Activated naive CD4-positive, alpha-beta T cell treated with anti-CD3 and anti-CD28 coated beads, Interleukin-2, amount 50 U/mL, for 72 hours (primary cell): ENCODE results near the gene TMEM255B. TPM values are rescaled to one million over a fixed set of nuclear protein-coding genes. Genes with fewer than 3 reads are reported as not detected.

ENCODE experiments used
- ATAC-seq, 2 donors: fragments of 150-1000 bp; cut with Tn5 transposase; 2 replicates each; pipeline ENCODE4 v1.10.0; 2021; ENCODE audit warnings: mild to moderate bottlenecking in 2 of 2, moderate library complexity in 2 of 2
- DNase-seq, 2 donors: peaks; one replicate each; pipeline ENCODE4 v3.0.0; 2021 to 2022; ENCODE audit warnings: low spot score in 2 of 2
- H3K27ac Mint-ChIP-seq, 2 donors: one replicate each; pipeline ENCODE4 v1.8.0; 2022; ENCODE audit warnings: mild to moderate bottlenecking in 2 of 2, mixed read lengths in 2 of 2
- H3K36me3 Mint-ChIP-seq, 2 donors: one replicate each; pipeline ENCODE4 v1.8.0; 2022; ENCODE audit warnings: mixed read lengths in 2 of 2
- H3K9me3 Mint-ChIP-seq, 2 donors: one replicate each; pipeline ENCODE4 v1.8.0; 2022; ENCODE audit warnings: mixed read lengths in 2 of 2
- total RNA-seq, 2 donors: library from RNA; stranded (reverse); gene quantifications; one replicate each; pipeline ENCODE4 v1.2.3, GENCODE V29; 2022

The TMEM255B gene
- total RNA-seq, 2 donors from 2014 or later = 1.8 to 2.9 TPM

DNA sequence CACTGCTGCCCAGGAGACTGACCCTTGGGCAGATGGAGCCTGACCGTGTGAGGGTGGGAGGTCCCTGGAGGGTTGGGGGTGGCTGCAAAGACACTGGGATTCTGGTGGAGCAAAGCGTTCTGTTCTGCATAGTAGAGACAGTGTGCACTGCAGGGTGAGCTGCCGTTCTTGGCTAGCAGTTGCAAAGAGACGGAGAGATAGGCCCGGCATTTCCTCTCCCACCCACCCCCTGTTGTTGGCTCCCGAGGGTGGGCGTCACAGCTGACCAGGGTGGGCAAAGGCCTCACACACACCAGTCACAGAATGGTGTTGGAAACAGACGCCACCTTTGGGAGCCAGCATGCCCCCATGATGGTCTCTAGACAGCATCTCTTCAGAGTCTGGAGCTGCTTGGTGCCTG lies 11.4 kb downstream of the TMEM255B start:
- Mint-ChIP-seq H3K9me3 (no peaks in the 10 kb centered on the region), H3K36me3 (no peaks in the 10 kb centered on the region), H3K27ac (no peak overlapping the region)
- DNase-seq (peak in 1 of 2 donors; percentile 11), ATAC-seq (no peak)

DNA sequence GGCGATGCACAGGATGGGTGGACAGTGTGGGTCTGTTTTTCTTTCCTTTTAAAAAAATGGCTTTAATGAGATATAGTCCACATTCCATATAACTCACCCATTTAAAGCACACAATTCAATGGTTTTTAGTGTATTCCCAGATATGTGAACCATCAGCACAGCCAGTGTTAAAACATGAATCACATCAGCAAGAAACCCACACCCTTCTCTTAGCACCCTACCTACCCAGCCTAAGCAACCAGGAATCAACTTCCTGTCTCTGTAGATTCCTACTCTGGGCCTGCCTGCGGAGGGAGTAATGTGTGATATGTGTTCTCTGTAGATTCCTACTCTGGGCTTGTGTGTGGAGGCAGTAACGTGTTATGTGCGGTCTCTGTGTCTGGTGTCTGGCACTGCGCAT lies 11.9 kb downstream of the TMEM255B start:
- no peak overlapping the region for H3K27ac Mint-ChIP-seq
- ATAC-seq (no peak), DNase-seq (peak in 1 of 2 donors; percentile 20)
- no peaks in the 10 kb centered on the region for H3K36me3 Mint-ChIP-seq
- no peaks in the 10 kb centered on the region for H3K9me3 Mint-ChIP-seq

DNA sequence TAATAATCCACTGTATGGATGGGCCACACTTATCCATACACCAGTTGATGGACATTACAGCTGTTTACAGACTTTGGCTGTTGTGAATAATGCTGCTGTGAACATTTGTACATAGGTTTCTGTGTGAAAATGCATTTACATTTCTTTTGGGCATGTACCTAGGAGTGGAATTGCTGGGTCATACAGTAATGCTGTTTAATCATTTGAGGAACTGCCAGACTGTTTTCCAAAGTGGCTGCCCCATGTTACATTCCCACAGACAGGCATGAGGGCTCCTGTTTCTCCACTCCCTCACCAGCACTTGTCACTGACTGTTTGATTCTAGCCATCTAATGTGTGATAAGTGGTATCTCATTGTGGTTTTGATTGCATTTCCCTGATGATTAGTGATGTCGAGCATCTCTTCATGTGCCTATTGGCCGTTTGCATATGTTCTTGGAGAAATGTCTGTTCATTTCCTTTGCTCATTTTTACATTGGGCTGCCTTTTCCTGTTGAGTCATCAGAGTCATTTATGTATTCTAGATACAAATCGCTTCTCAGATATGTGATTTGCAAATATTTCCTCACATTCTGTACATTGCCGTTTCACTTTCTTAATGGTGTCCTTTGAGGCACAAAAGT lies 12.8 kb downstream of the TMEM255B start:
- no peak overlapping the region for H3K27ac Mint-ChIP-seq
- DNase-seq = peak in 1 of 2 donors; percentile 9
- ATAC-seq = peak; percentile 66 to 73
- H3K9me3 Mint-ChIP-seq = no peaks in the 10 kb centered on the region
- H3K36me3 Mint-ChIP-seq = no peaks in the 10 kb centered on the region

DNA sequence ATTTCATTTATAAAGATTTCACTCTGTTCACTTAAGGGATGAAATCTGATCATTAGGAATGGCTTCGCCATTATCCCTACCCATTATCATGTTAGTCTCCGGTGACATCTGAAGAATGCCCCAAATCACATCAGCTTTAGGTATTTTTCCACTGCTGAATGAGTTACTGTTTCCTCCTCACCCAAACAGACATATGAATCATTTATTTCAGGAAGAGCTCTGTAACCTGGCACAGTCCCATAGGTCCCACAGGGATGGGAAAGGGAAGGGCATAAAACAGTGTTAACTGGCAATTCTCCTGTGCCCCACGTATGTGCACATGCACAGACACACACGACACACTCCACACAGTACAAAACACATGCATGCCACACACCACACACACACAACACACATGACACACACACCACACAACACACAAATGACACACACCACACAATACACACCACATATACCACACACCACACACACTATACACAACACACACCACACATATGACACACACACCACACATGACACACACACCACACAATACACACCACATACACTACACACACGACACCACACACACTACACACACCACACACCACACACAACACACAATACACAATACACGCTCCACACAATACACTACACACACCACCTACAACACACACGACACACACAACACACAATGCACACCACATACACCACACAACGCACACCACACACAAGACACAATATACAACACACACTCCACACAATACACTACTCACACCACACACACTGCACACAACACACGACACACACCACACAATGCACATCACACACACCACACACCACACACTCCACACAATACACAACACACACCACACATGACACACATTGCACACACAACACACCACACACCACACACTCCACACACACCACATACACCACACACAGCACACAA lies 15.4 kb downstream of the TMEM255B start:
- no peaks in the 10 kb centered on the region for H3K36me3 Mint-ChIP-seq
- ATAC-seq (no peak), DNase-seq (peak in 1 of 2 donors; percentile 21)
- no peak overlapping the region for H3K27ac Mint-ChIP-seq
- no peaks in the 10 kb centered on the region for H3K9me3 Mint-ChIP-seq

DNA sequence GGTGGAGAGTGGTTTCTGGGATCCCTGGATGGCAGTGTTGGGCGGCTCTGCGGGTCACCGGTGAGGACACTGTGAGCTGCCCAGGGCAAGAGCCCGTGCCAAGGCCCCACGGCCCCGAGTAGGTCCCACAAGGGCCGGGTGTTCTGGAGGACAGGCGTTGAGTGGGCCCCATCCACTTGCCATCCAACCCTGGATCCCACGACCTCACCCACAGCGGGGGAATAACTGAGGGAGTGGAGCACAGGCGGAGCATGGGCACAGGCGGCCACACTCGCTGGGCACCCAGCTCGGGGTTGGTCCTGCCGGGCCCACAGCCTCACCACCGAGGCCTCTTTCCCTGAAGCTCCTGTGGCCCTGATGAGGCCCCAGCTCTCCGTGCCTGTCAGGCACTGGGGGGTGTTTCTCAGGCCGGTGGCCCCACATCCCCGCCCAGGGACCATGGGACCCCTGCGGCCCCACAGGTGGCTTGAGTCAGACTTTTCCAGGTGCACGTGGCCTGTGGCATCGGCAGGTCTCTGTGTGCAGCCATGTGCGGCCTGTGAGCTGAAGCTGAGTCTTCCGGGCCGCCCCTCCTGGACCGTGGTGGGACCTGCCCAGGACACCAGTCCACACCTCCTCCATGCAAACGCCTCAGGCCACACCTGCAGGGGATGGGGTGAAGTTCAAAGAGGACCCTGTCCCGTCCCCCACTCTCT lies 16.6 kb downstream of the TMEM255B start:
- ATAC-seq (no peak), DNase-seq (peak in 1 of 2 donors; percentile 49)
- Mint-ChIP-seq H3K36me3 (no peaks in the 10 kb centered on the region), H3K27ac (no peak overlapping the region), H3K9me3 (no peaks in the 10 kb centered on the region)

DNA sequence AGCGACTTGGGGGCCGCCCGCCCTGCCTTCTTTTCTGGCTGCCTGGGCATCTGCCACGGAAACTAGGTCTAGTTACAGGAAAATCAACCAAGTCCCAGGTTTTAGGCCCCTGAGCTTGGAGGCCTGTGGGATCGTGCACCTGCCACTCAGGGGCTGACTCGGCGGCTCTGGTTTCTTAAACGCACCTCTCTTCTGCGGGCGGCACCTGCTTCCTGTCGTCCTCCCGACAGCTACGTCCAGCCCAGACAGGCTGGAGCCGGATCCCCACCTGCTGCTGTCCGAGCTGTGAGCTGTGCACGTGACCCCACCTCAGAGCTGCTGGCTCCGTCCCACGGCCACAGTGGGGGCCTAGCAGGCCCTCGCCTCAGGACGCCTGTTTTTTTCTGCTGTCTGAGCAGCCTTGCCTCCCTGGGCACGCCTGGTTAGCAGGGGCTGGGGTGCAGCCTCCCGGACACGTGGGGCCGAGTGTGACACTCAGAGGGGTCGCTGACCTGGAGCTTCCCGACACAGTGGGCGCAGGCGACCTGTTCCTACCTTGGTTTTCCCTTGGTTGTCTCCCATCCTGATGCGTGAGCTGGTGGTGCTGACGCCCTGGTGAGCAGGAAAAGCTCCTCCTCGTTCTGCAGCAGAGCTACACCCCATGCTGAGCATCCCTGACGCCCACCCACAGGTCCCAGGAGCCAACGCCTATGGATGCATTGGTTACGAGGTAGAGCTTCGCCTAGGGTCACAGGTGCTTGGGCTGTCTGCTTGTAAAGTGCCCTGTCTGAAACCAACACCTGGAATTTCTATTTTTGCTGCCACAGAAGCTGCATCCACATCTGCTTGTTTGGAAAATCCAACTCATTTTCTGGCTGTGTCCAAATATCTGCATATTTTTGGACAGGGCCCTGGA lies 17.5 kb downstream of the TMEM255B start:
- Mint-ChIP-seq H3K9me3 (no peaks in the 10 kb centered on the region), H3K36me3 (no peaks in the 10 kb centered on the region), H3K27ac (no peak overlapping the region)
- DNase-seq (peak in 1 of 2 donors; percentile 47), ATAC-seq (no peak)

DNA sequence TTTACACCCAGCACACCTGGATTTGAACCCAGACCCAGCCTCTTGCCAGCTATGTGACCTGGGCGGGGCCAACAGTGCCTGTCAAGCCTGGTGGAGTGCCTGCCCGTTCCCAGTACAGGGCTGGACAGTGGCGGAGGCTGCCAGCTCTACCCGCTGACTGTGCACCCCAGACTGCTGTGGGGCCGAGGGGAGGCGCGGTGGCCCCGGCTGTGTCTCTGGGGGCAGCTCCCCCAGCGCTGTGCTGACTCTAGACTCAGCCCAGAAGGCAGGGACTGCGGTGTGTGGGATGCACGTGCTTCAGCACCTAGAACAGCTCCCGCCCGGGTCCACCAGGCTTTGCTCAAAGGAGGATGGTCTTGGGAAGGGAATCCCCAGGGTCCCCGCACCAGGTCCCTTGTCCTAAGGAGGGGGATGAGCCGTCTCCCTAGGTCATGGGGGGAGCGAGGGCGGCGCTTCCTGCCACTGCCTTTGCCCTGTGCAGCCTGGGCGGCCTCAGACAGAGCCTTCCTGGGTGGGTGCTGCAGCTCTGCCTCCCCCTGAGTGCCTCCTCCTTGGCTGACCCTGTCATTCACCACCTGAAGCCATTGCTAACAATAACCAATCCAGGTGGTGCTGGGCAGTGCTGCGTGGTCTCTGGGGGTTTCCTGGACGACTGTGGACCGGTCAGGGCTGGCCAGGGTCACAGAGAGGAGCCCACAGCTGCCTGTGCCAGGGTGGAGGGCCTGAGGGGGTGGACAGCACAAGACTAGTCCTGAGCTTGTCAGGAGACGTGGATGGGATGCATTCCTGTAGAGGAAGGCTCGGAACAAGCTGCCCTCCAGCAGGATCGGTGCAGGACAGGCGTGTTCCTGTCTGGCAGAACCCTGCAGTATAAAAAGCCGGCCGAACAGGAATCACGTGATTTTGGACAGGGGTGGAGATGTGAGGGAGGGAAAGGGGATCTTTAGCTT lies 18.6 kb downstream of the TMEM255B start:
- DNase-seq (peak in 1 of 2 donors; percentile 40), ATAC-seq (peak in 1 of 2 donors; percentile 35)
- H3K9me3 Mint-ChIP-seq = no peaks in the 10 kb centered on the region
- no peak overlapping the region for H3K27ac Mint-ChIP-seq
- no peaks in the 10 kb centered on the region for H3K36me3 Mint-ChIP-seq

DNA sequence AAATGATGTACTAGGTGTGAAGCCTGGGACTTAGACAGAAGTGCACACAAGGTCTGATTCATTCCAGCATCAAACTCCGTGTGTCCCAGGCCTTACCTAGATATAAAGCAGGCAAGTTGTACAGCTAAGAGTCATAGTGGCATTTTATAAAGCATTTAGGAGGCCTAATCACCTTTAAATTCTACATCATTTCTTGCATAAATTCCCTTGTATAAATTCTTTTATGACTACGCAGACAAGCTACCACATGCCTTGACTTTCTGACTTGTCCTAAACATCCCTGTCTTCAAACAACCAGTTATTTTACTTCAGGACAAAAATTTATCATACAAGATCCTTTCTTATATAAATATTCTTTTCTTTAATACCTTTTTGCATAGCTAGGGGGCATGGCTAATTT lies 22.5 kb downstream of the TMEM255B start:
- H3K36me3 Mint-ChIP-seq = no peaks in the 10 kb centered on the region
- H3K27ac Mint-ChIP-seq = no peak overlapping the region
- DNase-seq (no peak), ATAC-seq (no peak)
- no peaks in the 10 kb centered on the region for H3K9me3 Mint-ChIP-seq

DNA sequence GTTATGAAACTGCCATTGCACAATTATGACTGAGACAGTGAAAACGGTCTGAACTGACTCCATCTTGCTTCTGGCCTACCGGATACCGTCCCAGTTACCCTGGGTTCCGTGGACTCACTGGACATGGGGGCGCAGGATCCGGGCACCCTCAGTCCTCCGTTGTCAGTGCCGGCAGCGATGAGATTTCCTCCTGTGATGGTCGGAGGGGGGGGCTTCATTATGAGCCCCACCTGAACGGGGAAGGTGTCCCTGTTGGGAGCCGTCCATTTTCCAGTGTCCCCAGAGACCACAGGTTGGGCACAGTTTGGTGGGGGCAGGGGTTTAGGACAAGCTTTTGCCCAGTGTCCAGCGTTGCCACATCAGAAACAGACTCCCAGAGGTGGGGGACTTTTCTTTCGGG lies 23.4 kb downstream of the TMEM255B start:
- no peaks in the 10 kb centered on the region for H3K36me3 Mint-ChIP-seq
- DNase-seq (no peak), ATAC-seq (no peak)
- H3K9me3 Mint-ChIP-seq = no peaks in the 10 kb centered on the region
- H3K27ac Mint-ChIP-seq = no peak overlapping the region

DNA sequence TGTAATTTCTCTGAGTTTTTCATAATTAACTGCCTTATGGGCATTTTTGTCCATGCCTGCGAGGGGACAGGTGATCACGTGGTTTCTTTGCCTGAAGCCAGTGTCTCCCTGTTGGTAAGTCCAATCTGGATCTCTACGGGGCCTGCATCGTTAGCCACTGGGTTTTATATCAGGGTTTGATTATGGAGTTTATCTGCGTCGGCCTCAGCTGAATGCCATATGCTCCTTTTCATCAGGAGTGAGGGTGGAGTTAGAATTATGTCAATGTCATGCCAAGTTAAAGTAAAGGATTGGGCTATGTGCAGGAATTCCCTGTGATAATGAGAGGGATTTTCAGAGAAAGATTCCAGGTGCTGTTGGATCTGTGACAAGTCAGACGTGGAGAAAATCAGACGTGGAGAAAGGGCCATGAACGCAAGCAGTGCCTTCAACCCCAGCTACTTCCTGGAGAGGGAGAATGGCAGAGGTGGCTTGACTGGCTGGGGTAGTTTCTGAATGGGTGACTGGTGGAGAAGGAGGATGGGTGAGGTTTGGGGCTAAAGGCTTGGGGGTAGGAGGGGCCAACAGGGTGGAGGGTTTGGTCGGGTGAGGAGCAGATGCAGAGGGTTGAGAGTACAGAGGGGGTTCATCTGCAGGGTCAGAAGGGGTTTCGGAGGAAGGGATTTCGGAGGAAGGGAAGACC lies 24.3 kb downstream of the TMEM255B start:
- Mint-ChIP-seq H3K36me3 (no peaks in the 10 kb centered on the region), H3K9me3 (no peaks in the 10 kb centered on the region), H3K27ac (peak overlapping the region in 1 of 2 donors; percentile 44)
- peak in 1 of 2 donors; percentile 38 for DNase-seq
- ATAC-seq = no peak

DNA sequence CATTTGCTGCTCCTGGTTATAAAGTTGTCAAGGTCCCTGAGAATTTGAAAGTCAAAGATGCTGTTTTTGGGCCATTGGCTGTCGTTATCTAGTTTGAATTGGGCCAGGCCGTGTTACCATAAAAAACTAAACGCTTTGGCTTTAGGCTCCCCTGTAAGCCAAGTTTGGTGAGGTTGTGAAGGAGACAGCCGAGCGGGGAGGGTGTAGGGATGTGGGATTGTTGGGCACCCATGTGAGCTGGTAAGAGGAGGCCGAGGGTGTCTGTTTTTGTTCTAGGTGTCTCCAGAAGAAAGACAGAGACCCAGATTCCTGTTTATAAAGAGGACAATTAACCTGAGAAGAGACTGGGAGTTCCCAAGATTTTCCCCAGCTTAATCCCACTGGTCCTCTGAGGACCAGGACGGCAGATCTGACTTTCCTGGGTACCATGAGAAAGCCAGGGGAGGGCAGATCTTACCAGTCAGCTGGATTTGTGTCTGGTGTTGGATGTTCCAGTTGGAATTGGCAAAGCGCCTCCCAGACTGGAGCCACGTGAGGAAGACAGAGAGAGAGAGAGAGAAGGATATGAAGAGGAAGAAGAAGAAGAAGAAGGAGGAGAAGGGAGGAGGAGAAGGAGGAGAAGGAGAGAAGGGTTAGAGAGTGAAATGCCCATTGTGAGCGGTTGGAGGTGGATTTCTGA lies 25.1 kb downstream of the TMEM255B start:
- ATAC-seq = no peak
- no peak for DNase-seq
- no peaks in the 10 kb centered on the region for H3K9me3 Mint-ChIP-seq
- no peaks in the 10 kb centered on the region for H3K36me3 Mint-ChIP-seq
- peak overlapping the region in 1 of 2 donors; percentile 54 for H3K27ac Mint-ChIP-seq

DNA sequence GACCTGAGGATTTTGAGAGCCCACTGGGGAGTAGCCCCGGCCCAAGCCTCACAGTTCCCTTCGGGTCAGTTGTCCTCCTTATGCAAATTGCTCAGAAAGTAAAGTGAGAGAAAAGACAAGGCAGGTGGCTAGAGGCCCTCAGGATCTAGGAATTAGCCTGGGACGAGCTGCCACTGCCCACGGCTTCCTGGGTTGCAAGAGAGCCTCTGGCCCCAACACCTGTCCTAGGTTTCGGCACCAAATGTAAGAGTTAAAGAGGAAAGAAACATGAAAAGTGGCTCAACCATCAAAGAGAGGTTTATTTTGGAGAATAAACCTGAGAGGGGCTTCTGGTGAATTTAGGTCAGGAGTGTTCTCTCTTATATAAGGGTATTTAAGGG lies 25.6 kb downstream of the TMEM255B start:
- ATAC-seq (peak in 1 of 2 donors; percentile 21), DNase-seq (peak in 1 of 2 donors; percentile 9)
- Mint-ChIP-seq H3K27ac (peak overlapping the region in 1 of 2 donors; percentile 54), H3K36me3 (no peaks in the 10 kb centered on the region), H3K9me3 (no peaks in the 10 kb centered on the region)

DNA sequence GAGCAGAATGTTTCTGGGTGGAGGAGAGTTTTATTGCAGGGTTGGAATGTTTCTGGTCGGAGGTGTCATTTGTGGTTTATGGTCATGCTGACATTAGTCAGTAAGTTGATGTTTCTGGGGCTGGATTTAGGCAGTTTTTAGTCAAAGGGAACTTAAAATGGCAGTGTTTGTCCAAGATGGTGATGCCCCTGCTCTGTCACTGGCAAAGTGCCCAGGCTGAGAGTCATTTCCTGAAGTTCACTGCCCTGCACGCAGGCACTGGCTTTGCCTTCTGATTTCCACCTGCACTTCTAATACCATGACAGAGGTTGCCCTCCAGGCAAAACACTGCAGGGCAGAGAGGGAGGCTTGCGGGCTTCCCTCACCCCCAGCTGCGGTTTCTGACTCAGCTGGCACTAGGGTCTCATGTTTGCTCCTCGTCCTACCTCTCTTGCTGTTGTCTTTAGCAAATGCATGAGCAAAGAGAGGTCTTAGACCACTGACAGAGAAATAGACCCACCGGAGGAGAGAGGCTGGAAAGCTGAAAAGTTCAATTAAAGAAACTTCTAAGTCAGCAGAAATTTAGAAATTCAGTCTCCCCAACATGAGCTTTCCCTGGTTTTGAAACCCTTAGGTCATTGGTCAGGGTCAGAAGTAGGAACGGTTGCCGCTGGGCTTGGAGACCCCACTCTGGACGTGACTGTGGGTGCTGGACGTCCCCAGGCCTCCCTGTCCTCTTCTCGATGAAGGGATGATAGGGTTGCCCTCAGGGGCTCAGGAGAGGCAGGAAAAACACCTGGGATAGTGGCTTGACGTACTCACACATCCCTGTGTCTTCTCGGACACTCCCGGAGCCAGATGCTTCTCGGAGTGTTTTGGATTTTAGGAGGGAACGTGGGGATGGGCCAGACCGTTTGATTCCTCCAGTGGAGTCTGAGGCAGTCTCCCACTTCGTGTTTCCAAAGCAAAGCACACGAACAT lies 26.3 kb downstream of the TMEM255B start:
- ATAC-seq = peak; percentile 50 to 89
- no peaks in the 10 kb centered on the region for H3K9me3 Mint-ChIP-seq
- DNase-seq = peak; percentile 20 to 70
- no peaks in the 10 kb centered on the region for H3K36me3 Mint-ChIP-seq
- H3K27ac Mint-ChIP-seq = no peak overlapping the region
